ENCODE measurements around the gene ITGA11. TPM values are rescaled to one million over a fixed set of nuclear protein-coding genes. Genes with fewer than 3 reads are reported as not detected.
A peak's percentile ranks its signal among the peaks of the same experiment; 100 is the strongest.

ITGA11 gene
- total and polyA plus RNA-seq, 9 donors, result 1.2 to 34.5 (median 4.4) TPM

DNA sequence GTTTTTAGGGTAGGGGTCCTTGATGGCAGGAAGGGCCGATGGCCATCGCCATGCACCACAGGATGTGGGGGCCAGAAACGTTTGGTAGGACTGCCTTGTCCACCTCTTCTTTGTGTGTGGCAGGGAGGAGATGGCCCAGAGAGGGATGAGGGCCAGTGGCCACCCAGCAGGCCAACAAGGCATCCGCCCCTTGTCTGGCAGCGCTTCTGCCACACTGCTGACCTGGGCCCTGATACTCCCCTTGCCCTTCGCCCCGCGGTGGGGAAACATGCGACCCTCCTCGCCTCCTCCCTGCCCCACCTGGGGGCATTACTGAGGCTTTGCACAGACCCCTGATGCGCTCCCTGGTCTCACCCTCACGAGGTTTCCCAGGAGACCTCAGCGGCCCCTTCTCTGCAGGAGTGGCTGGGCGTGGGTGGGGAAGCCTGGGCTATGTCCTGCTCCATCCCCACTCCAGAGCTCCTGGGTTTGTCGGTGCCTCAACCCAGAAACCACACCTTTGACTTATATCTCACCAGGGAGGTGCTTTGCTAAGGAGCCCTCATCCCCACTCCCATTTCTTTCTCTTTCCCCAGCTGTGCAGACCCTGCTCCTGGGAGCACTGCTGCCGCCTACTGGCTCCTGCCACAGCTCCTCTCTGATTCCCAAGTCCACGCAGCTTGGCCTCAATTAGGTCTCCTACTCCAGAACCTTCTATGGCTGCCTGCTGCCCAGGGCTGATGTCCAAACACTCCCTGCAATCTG is 115.7 kb downstream of the ITGA11 start:
- Histone ChIP-seq H3K36me3 (no peaks in the 10 kb centered on the region), H3K9me3 (no peaks in the 10 kb centered on the region), H3K27me3 (no peaks in the 10 kb centered on the region), H3K27ac (no peak overlapping the region), H3K4me3 (no peak overlapping the region), H3K4me1 (ENCODE audit: insufficient read depth) (no peaks in the 10 kb centered on the region)
- 70 to 73% (median 72%) methylated on average over 17 of the region's 17 CpGs for WGBS, 3 donors
- no peak for TF ChIP-seq EP300 (IDR thresholded peaks at IDR 0.05)
- TF ChIP-seq, protein P1, sequence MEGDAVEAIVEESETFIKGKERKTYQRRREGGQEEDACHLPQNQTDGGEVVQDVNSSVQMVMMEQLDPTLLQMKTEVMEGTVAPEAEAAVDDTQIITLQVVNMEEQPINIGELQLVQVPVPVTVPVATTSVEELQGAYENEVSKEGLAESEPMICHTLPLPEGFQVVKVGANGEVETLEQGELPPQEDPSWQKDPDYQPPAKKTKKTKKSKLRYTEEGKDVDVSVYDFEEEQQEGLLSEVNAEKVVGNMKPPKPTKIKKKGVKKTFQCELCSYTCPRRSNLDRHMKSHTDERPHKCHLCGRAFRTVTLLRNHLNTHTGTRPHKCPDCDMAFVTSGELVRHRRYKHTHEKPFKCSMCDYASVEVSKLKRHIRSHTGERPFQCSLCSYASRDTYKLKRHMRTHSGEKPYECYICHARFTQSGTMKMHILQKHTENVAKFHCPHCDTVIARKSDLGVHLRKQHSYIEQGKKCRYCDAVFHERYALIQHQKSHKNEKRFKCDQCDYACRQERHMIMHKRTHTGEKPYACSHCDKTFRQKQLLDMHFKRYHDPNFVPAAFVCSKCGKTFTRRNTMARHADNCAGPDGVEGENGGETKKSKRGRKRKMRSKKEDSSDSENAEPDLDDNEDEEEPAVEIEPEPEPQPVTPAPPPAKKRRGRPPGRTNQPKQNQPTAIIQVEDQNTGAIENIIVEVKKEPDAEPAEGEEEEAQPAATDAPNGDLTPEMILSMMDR (IDR thresholded peaks at IDR 0.05), result no peak
- TF ChIP-seq POLR2A (IDR thresholded peaks at IDR 0.05), result no peak
- intact Hi-C loops (cut with DNase I), result no loop called here
- DNase-seq, result peak in 3 of 5 donors; percentile 25 to 29 (median 28)

DNA sequence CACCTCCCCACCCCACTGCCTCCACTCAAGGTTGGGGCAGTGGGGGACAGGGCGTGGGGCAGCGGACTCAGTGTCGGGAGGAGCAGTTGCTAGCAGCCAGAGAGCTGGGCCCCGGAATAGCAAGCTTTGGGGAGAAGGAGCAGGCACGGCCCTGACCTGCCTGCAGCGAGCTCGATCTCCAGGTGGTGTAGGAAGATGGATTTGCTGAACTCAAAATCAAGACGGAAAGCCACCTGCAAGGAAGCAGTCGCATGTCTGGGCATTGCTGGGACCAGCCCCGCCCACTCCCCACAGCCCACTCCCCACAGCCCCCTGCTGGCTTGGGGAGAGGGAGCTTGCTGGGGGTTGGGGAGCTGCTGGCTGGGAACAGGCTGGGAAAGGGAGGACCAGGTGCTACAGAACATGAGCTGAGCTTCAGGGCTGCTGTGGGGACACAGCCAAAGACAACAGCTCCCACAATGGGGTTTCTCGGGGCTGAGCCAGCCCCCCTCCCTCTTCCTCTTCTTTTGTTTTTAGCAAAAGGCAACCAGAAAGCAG is 116.4 kb downstream of the ITGA11 start:
- intact Hi-C loops (cut with DNase I), result no loop called here
- DNase-seq, result peak in 3 of 5 donors; percentile 11 to 36 (median 23)
- no peaks in the 10 kb centered on the region for H3K36me3 ChIP-seq
- no peak overlapping the region for H3K27ac ChIP-seq
- no peaks in the 10 kb centered on the region for H3K4me1 ChIP-seq (ENCODE audit: insufficient read depth)
- H3K27me3 ChIP-seq, result no peaks in the 10 kb centered on the region
- TF ChIP-seq, protein P1 (IDR thresholded peaks at IDR 0.05), result no peak
- TF ChIP-seq EP300 (IDR thresholded peaks at IDR 0.05), result no peak
- no peaks in the 10 kb centered on the region for H3K9me3 ChIP-seq
- no peak overlapping the region for H3K4me3 ChIP-seq
- 63 to 72% (median 72%) methylated on average over 11 of the region's 11 CpGs for WGBS, 3 donors

DNA sequence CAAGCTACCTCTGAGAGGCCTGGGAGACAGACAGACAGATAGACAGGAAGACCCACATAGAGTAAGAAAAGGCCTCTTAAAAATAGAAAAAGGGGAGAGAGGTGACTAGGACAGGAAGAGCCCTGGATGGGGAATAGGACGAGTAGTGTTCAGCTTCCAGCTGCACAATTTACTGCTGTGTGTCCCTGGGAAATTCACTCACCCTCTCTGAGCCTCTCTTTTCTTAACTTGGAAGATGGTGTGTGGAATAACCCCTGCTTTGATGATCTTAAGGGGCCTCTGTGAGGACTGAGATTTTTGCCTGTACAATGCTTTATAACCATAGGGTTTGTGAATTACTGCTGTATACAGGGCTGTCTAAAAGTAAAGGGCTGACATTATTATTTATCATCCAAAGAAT is 116.9 kb downstream of the ITGA11 start:
- intact Hi-C loops (cut with DNase I), result no loop called here

DNA sequence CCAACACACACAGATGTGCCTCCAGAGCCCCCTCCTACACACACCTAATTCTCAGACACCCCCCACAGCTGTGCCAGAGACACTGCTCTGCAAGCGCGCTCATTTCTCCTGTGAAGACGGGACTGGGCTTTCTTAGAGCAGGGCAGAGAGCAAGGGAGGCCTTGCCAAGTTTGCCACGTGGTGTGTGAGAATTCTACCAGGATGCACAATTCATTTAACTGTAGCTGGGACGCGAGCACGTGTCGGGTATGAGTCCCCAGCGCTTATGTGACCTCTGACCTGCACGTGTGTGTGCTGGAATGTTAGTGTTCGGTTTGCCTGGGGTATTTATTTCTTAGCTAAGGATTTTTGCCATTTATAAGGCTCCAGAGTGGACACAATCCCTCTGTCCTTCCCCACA is 117.4 kb downstream of the ITGA11 start:
- intact Hi-C loops (cut with DNase I), result no loop called here
- Histone ChIP-seq H3K27me3 (no peaks in the 10 kb centered on the region), H3K36me3 (no peaks in the 10 kb centered on the region), H3K27ac (no peak overlapping the region), H3K4me3 (no peak overlapping the region), H3K4me1 (ENCODE audit: insufficient read depth) (no peaks in the 10 kb centered on the region), H3K9me3 (no peaks in the 10 kb centered on the region)
- peak in 3 of 5 donors; percentile 15 to 29 (median 21) for DNase-seq
- 68 to 81% (median 78%) methylated on average over 11 of the region's 11 CpGs for WGBS, 3 donors
- TF ChIP-seq EP300 (IDR thresholded peaks at IDR 0.05) (no peak), POLR2A (IDR thresholded peaks at IDR 0.05) (no peak)
- TF ChIP-seq, protein P1 (IDR thresholded peaks at IDR 0.05), result no peak

More for the DNA sequence above, 116.9 kb downstream of the ITGA11 start:
- TF ChIP-seq POLR2A (IDR thresholded peaks at IDR 0.05) (no peak), EP300 (IDR thresholded peaks at IDR 0.05) (no peak)
- TF ChIP-seq, protein P1 (IDR thresholded peaks at IDR 0.05), result no peak
- H3K9me3 ChIP-seq, result no peaks in the 10 kb centered on the region
- H3K36me3 ChIP-seq, result no peaks in the 10 kb centered on the region
- 92 to 97% (median 93%) methylated on average over 1 of the region's 1 CpG for WGBS, 3 donors
- H3K27me3 ChIP-seq, result no peaks in the 10 kb centered on the region
- DNase-seq, result no peak
- no peak overlapping the region for H3K27ac ChIP-seq
- H3K4me1 ChIP-seq (ENCODE audit: insufficient read depth), result no peaks in the 10 kb centered on the region
- H3K4me3 ChIP-seq, result no peak overlapping the region

Data from ovary (tissue), 9 donors.